Endometrial microvascular endothelial cells (primary cell): ENCODE data around the gene SPTLC2. TPM values are rescaled to one million over a fixed set of nuclear protein-coding genes. Genes with fewer than 3 reads are reported as not detected.

Experiments
- in situ Hi-C: cut with HindIII; loops from 2 replicates; pipeline ENCODE4 v1.10.0; 2017; ENCODE audit warnings: low sequenced_read_pairs, low pct_unique_long_range_greater_than_20kb; ENCODE audit errors: inconsistent ontology term
- total RNA-seq: library from RNA; depleted of rRNA; stranded (reverse); fragments of >200 nt; gene quantifications from one replicate; pipeline ENCODE4 v1.2.3, GENCODE V29; 2015; ENCODE audit errors: inconsistent ontology term

SPTLC2 gene
- total RNA-seq, 1 donor from 2014 or later = 43.7 TPM

GRCh38 chr14:77526266-77526665 lies 90.2 kb downstream of the SPTLC2 start:
- in situ Hi-C loops = no loop called here

GRCh38 chr14:77524536-77524935 lies 91.9 kb downstream of the SPTLC2 start:
- in situ Hi-C loops = no loop called here

GRCh38 chr14:77523109-77523508 lies 93.3 kb downstream of the SPTLC2 start:
- in situ Hi-C loops = no loop called here

- in situ Hi-C loops = no loop called here
These were observed 95.9 kb downstream of the SPTLC2 start for GRCh38 chr14:77520555-77520954.

GRCh38 chr14:77516126-77516525 lies 100.3 kb downstream of the SPTLC2 start:
- in situ Hi-C loops = no loop called here

- in situ Hi-C loops = no loop called here
These were observed 104.8 kb downstream of the SPTLC2 start for GRCh38 chr14:77511486-77512162.

GRCh38 chr14:77509366-77509765 lies 107.1 kb downstream of the SPTLC2 start:
- in situ Hi-C loops = no loop called here

- in situ Hi-C loops = no loop called here
These were observed 107.6 kb downstream of the SPTLC2 start for GRCh38 chr14:77508876-77509275.

- in situ Hi-C loops = no loop called here
These were observed 108.2 kb downstream of the SPTLC2 start for GRCh38 chr14:77508249-77508648.

- in situ Hi-C loops = no loop called here
These were observed 108.7 kb downstream of the SPTLC2 start for GRCh38 chr14:77507762-77508161.

GRCh38 chr14:77505031-77505430 lies 111.4 kb downstream of the SPTLC2 start:
- in situ Hi-C loops = no loop called here

GRCh38 chr14:77503138-77503537 lies 113.3 kb downstream of the SPTLC2 start:
- in situ Hi-C loops = no loop called here

- in situ Hi-C loops = no loop called here
These were observed 114.2 kb downstream of the SPTLC2 start for GRCh38 chr14:77502109-77502782.

- in situ Hi-C loops = no loop called here
These were observed 117.4 kb downstream of the SPTLC2 start for GRCh38 chr14:77498984-77499527.

GRCh38 chr14:77498120-77498979 lies 118.1 kb downstream of the SPTLC2 start, which contains the start of gene ISM2:
Gene ISM2 (minus strand): TSS chr14:77498816. CDS start chr14:77498793, 23 bp downstream.
- in situ Hi-C loops = no loop called here

GRCh38 chr14:77495334-77495733 lies 121.1 kb downstream of the SPTLC2 start:
- in situ Hi-C loops = no loop called here

GRCh38 chr14:77491056-77491455 lies 125.4 kb downstream of the SPTLC2 start:
- in situ Hi-C loops = no loop called here

GRCh38 chr14:77490347-77490986 lies 126.0 kb downstream of the SPTLC2 start:
- in situ Hi-C loops = no loop called here

GRCh38 chr14:77489041-77489440 lies 127.4 kb downstream of the SPTLC2 start:
- in situ Hi-C loops = no loop called here
